BLaER1 (cell line): ENCODE data around the gene GPR139.

Experiments
- H3K27ac ChIP-seq: shearing (Covaris generic); formaldehyde crosslinking; 2 replicates; pipeline ENCODE4 v1.8.1; 2022
- H3K27me3 ChIP-seq: shearing (Covaris generic); formaldehyde crosslinking; 2 replicates; pipeline ENCODE4 v1.8.1; 2022
- H3K36me3 ChIP-seq: shearing (Covaris generic); formaldehyde crosslinking; 2 replicates; pipeline ENCODE4 v1.8.1; 2022
- H3K4me1 ChIP-seq: shearing (Covaris generic); formaldehyde crosslinking; 2 replicates; pipeline ENCODE4 v1.8.1; 2022
- H3K4me2 ChIP-seq: shearing (Covaris generic); formaldehyde crosslinking; 2 replicates; pipeline ENCODE4 v1.8.1; 2022
- H3K4me3 ChIP-seq: shearing (Covaris generic); formaldehyde crosslinking; 2 replicates; pipeline ENCODE4 v1.8.1; 2022
- H3K9ac ChIP-seq: shearing (Covaris generic); formaldehyde crosslinking; 2 replicates; pipeline ENCODE4 v1.8.1; 2022
- H3K9me3 ChIP-seq: shearing (Covaris generic); formaldehyde crosslinking; 2 replicates; pipeline ENCODE4 v1.8.1; 2022
- H4K20me1 ChIP-seq: shearing (Covaris generic); formaldehyde crosslinking; 2 replicates; pipeline ENCODE4 v1.8.1; 2022
- Cebpa-rat ChIP-seq: shearing (Covaris generic); IDR thresholded peaks from 2 replicates; pipeline ENCODE4 v1.8.1; 2022

GPR139 gene

GRCh38 chr16:20073203-20074098, at the start of gene GPR139:
GPR139 (minus strand) TSS chr16:20073890; CDS start chr16:20073616, 274 bp downstream.
- Histone ChIP-seq H4K20me1 (no peaks in the 10 kb centered on the region), H3K4me1 (no peaks in the 10 kb centered on the region), H3K27ac (no peak within 1 kb of the TSS), H3K4me3 (no peak within 1 kb of the TSS), H3K4me2 (no peak within 1 kb of the TSS), H3K9me3 (peaks cover 7% of the 10 kb centered on the region; the same call in 1 of the 2 replicates), H3K27me3 (peaks cover 16% of the 10 kb centered on the region; the same call in 1 of the 2 replicates), H3K36me3 (no peaks in the 10 kb centered on the region), H3K9ac (no peak within 1 kb of the TSS)
- TF ChIP-seq Cebpa-rat, result no peak

- Histone ChIP-seq H4K20me1 (no peaks in the 10 kb centered on the region), H3K9ac (no peak overlapping the region), H3K27me3 (no peaks in the 10 kb centered on the region), H3K4me1 (no peaks in the 10 kb centered on the region), H3K4me2 (no peak overlapping the region), H3K36me3 (no peaks in the 10 kb centered on the region), H3K4me3 (no peak overlapping the region), H3K27ac (no peak overlapping the region), H3K9me3 (peaks cover 11% of the 10 kb centered on the region)
- TF ChIP-seq Cebpa-rat, result no peak
These were observed 48.3 kb upstream of the GPR139 start for GRCh38 chr16:20122011-20122410.

- Histone ChIP-seq H3K27ac (no peak overlapping the region), H3K4me1 (no peaks in the 10 kb centered on the region), H3K4me2 (no peak overlapping the region), H4K20me1 (no peaks in the 10 kb centered on the region), H3K4me3 (no peak overlapping the region), H3K9ac (no peak overlapping the region), H3K9me3 (no peaks in the 10 kb centered on the region), H3K36me3 (no peaks in the 10 kb centered on the region), H3K27me3 (no peaks in the 10 kb centered on the region)
- no peak for TF ChIP-seq Cebpa-rat
These were observed 40.7 kb upstream of the GPR139 start for GRCh38 chr16:20114356-20114755.

- no peaks in the 10 kb centered on the region for H3K9me3 ChIP-seq
- no peaks in the 10 kb centered on the region for H3K36me3 ChIP-seq
- no peaks in the 10 kb centered on the region for H3K27me3 ChIP-seq
- H3K9ac ChIP-seq, result no peak overlapping the region
- H3K4me1 ChIP-seq, result no peaks in the 10 kb centered on the region
- H3K4me2 ChIP-seq, result no peak overlapping the region
- no peak overlapping the region for H3K27ac ChIP-seq
- H3K4me3 ChIP-seq, result no peak overlapping the region
- no peak for TF ChIP-seq Cebpa-rat
- H4K20me1 ChIP-seq, result no peaks in the 10 kb centered on the region
These were observed 37.5 kb upstream of the GPR139 start for GRCh38 chr16:20111143-20111542.

- Histone ChIP-seq H3K27ac (no peak overlapping the region), H3K4me2 (no peak overlapping the region), H3K4me1 (no peaks in the 10 kb centered on the region), H3K27me3 (no peaks in the 10 kb centered on the region), H3K9me3 (no peaks in the 10 kb centered on the region), H3K36me3 (no peaks in the 10 kb centered on the region), H3K9ac (no peak overlapping the region), H4K20me1 (no peaks in the 10 kb centered on the region), H3K4me3 (no peak overlapping the region)
- no peak for TF ChIP-seq Cebpa-rat
These were observed 33.4 kb upstream of the GPR139 start for GRCh38 chr16:20107083-20107482.

GRCh38 chr16:20104563-20105183, 31.0 kb upstream of the GPR139 start:
- Histone ChIP-seq H3K27ac (no peak overlapping the region), H3K9me3 (no peaks in the 10 kb centered on the region), H3K9ac (no peak overlapping the region), H4K20me1 (no peaks in the 10 kb centered on the region), H3K36me3 (no peaks in the 10 kb centered on the region), H3K4me1 (no peaks in the 10 kb centered on the region), H3K27me3 (no peaks in the 10 kb centered on the region), H3K4me3 (no peak overlapping the region), H3K4me2 (no peak overlapping the region)
- TF ChIP-seq Cebpa-rat, result no peak

GRCh38 chr16:20102521-20102920, 28.8 kb upstream of the GPR139 start:
- Histone ChIP-seq H3K27ac (no peak overlapping the region), H3K36me3 (no peaks in the 10 kb centered on the region), H4K20me1 (no peaks in the 10 kb centered on the region), H3K4me2 (no peak overlapping the region), H3K27me3 (no peaks in the 10 kb centered on the region), H3K4me1 (no peaks in the 10 kb centered on the region), H3K9ac (no peak overlapping the region), H3K9me3 (no peaks in the 10 kb centered on the region), H3K4me3 (no peak overlapping the region)
- TF ChIP-seq Cebpa-rat, result no peak

GRCh38 chr16:20102021-20102420, 28.3 kb upstream of the GPR139 start:
- Histone ChIP-seq H3K36me3 (no peaks in the 10 kb centered on the region), H3K4me2 (no peak overlapping the region), H3K27me3 (no peaks in the 10 kb centered on the region), H3K4me1 (no peaks in the 10 kb centered on the region), H3K9me3 (no peaks in the 10 kb centered on the region), H3K9ac (no peak overlapping the region), H4K20me1 (no peaks in the 10 kb centered on the region), H3K27ac (no peak overlapping the region), H3K4me3 (no peak overlapping the region)
- no peak for TF ChIP-seq Cebpa-rat

GRCh38 chr16:20099375-20099774, 25.7 kb upstream of the GPR139 start:
- no peak for TF ChIP-seq Cebpa-rat
- Histone ChIP-seq H3K4me1 (no peaks in the 10 kb centered on the region), H3K4me3 (no peak overlapping the region), H3K27me3 (no peaks in the 10 kb centered on the region), H3K36me3 (no peaks in the 10 kb centered on the region), H4K20me1 (no peaks in the 10 kb centered on the region), H3K4me2 (no peak overlapping the region), H3K9ac (no peak overlapping the region), H3K27ac (no peak overlapping the region), H3K9me3 (no peaks in the 10 kb centered on the region)

- H3K4me2 ChIP-seq, result no peak overlapping the region
- no peaks in the 10 kb centered on the region for H4K20me1 ChIP-seq
- H3K4me3 ChIP-seq, result no peak overlapping the region
- no peaks in the 10 kb centered on the region for H3K27me3 ChIP-seq
- no peak for TF ChIP-seq Cebpa-rat
- no peak overlapping the region for H3K27ac ChIP-seq
- no peaks in the 10 kb centered on the region for H3K36me3 ChIP-seq
- H3K9ac ChIP-seq, result no peak overlapping the region
- no peaks in the 10 kb centered on the region for H3K4me1 ChIP-seq
- no peaks in the 10 kb centered on the region for H3K9me3 ChIP-seq
These were observed 20.5 kb upstream of the GPR139 start for GRCh38 chr16:20094157-20094556.
